GM13976 (cell line): ENCODE data around the gene B3GNT4.

Experiments used
- DNase-seq: peaks from one replicate; pipeline ENCODE4 v3.0.0; 2012; ENCODE audit warnings: low spot score
- CTCF ChIP-seq: IDR thresholded peaks from 2 replicates; pipeline ENCODE4 v1.5.1; 2012; ENCODE audit warnings: borderline replicate concordance, mild to moderate bottlenecking; ENCODE audit not compliant: insufficient read depth; ENCODE audit errors: extremely low read depth, missing control alignments, control extremely low read depth
- in situ Hi-C: fragments of 300-500 bp; cut with MboI; formaldehyde crosslinking; loops from one replicate; pipeline ENCODE4 v1.12.0; 2022; ENCODE audit warnings: low sequenced_read_pairs, mixed read lengths, inconsistent platforms; ENCODE audit not compliant: unreplicated experiment

Gene B3GNT4

GRCh38 chr12:122216445-122216844 lies 12.9 kb downstream of the B3GNT4 start:
- TF ChIP-seq CTCF = no peak
- DNase-seq = no peak
- in situ Hi-C loops = no loop called here

GRCh38 chr12:122225683-122226365 lies 22.3 kb downstream of the B3GNT4 start, which contains the start of gene DIABLO:
DIABLO (minus strand) TSS chr12:122226052; CDS start chr12:122226014, 38 bp downstream.
- in situ Hi-C loops = no loop called here
- peak; percentile 98 for DNase-seq
- TF ChIP-seq CTCF = no peak

- TF ChIP-seq CTCF = no peak
- no peak for DNase-seq
- in situ Hi-C loops = no loop called here
These were observed 23.0 kb downstream of the B3GNT4 start for GRCh38 chr12:122226366-122227125.

- DNase-seq = no peak
- in situ Hi-C loops = no loop called here
- TF ChIP-seq CTCF = no peak
These were observed 23.8 kb downstream of the B3GNT4 start for GRCh38 chr12:122227341-122227740.

- in situ Hi-C loops = no loop called here
- TF ChIP-seq CTCF = no peak
- DNase-seq = no peak
These were observed 24.6 kb downstream of the B3GNT4 start for GRCh38 chr12:122228092-122228491.

- DNase-seq = no peak
- no peak for TF ChIP-seq CTCF
- in situ Hi-C loops = no loop called here
These were observed 27.3 kb downstream of the B3GNT4 start for GRCh38 chr12:122230798-122231197.
